ENCODE data around the gene GARIN3. TPM values are rescaled to one million over a fixed set of nuclear protein-coding genes. Genes with fewer than 3 reads are reported as not detected.

GARIN3 gene
- total RNA-seq, 4 donors from 2014 or later: not detected

GRCh38 chr5:157177953-157178352, 11.9 kb upstream of the GARIN3 start:
- intact Hi-C loops (cut with DNase I): no loop called here
- no peaks in the 10 kb centered on the region for H3K27me3 ChIP-seq
- WGBS, 2 donors: 86 to 88% methylated on average over 6 of the region's 6 CpGs
- no peak for DNase-seq
- no peaks in the 10 kb centered on the region for H3K9me3 ChIP-seq
- no peaks in the 10 kb centered on the region for H3K4me1 ChIP-seq
- no peak overlapping the region for H3K27ac ChIP-seq
- no peak for TF ChIP-seq POLR2A (IDR thresholded peaks at IDR 0.05)
- TF ChIP-seq CTCF (IDR thresholded peaks at IDR 0.05): no peak
- no peak overlapping the region for H3K4me3 ChIP-seq (replicated peaks in 1 of 3)
- H3K36me3 ChIP-seq: no peaks in the 10 kb centered on the region

- intact Hi-C loops (cut with DNase I): no loop called here
- DNase-seq: no peak
- no peak for TF ChIP-seq POLR2A (IDR thresholded peaks at IDR 0.05)
- no peak for TF ChIP-seq CTCF (IDR thresholded peaks at IDR 0.05)
Measured at GRCh38 chr5:157175071-157175612, 9.1 kb upstream of the GARIN3 start.

GRCh38 chr5:157172403-157172802, 6.3 kb upstream of the GARIN3 start:
- TF ChIP-seq POLR2A (IDR thresholded peaks at IDR 0.05) (no peak), CTCF (IDR thresholded peaks at IDR 0.05) (no peak)
- WGBS, 2 donors: 63 to 71% methylated on average over 2 of the region's 2 CpGs
- Histone ChIP-seq H3K27me3 (no peaks in the 10 kb centered on the region), H3K36me3 (no peaks in the 10 kb centered on the region), H3K27ac (no peak overlapping the region), H3K4me3 (replicated peaks in 1 of 3) (no peak overlapping the region), H3K9me3 (no peaks in the 10 kb centered on the region), H3K4me1 (no peaks in the 10 kb centered on the region)
- intact Hi-C loops (cut with DNase I): no loop called here
- DNase-seq: no peak

More at GRCh38 chr5:157175071-157175612, 9.1 kb upstream of the GARIN3 start:
- Histone ChIP-seq H3K4me1 (no peaks in the 10 kb centered on the region), H3K27me3 (no peaks in the 10 kb centered on the region), H3K4me3 (replicated peaks in 1 of 3) (no peak overlapping the region), H3K9me3 (no peaks in the 10 kb centered on the region), H3K27ac (no peak overlapping the region), H3K36me3 (no peaks in the 10 kb centered on the region)
- WGBS, 2 donors: 91 to 95% methylated on average over 8 of the region's 8 CpGs

- DNase-seq: no peak
- H3K27me3 ChIP-seq: no peaks in the 10 kb centered on the region
- TF ChIP-seq POLR2A (IDR thresholded peaks at IDR 0.05) (no peak), CTCF (IDR thresholded peaks at IDR 0.05) (no peak)
- 95% methylated on average over 5 of the region's 5 CpGs for WGBS, 2 donors
- no peak overlapping the region for H3K27ac ChIP-seq
- no peaks in the 10 kb centered on the region for H3K9me3 ChIP-seq
- no peaks in the 10 kb centered on the region for H3K4me1 ChIP-seq
- intact Hi-C loops (cut with DNase I): no loop called here
- no peak overlapping the region for H3K4me3 ChIP-seq (replicated peaks in 1 of 3)
- H3K36me3 ChIP-seq: no peaks in the 10 kb centered on the region
Measured at GRCh38 chr5:157168286-157168685, 2.2 kb upstream of the GARIN3 start.

- no peaks in the 10 kb centered on the region for H3K4me1 ChIP-seq
- H3K36me3 ChIP-seq: no peaks in the 10 kb centered on the region
- H3K27ac ChIP-seq: no peak overlapping the region
- DNase-seq: no peak
- H3K4me3 ChIP-seq (replicated peaks in 1 of 3): no peak overlapping the region
- H3K9me3 ChIP-seq: no peaks in the 10 kb centered on the region
- no peak for TF ChIP-seq CTCF (IDR thresholded peaks at IDR 0.05)
- TF ChIP-seq POLR2A (IDR thresholded peaks at IDR 0.05): no peak
- WGBS, 2 donors: 45% methylated on average over 4 of the region's 4 CpGs
- intact Hi-C loops (cut with DNase I): no loop called here
- no peaks in the 10 kb centered on the region for H3K27me3 ChIP-seq
Measured at GRCh38 chr5:157167214-157167621, 1.2 kb upstream of the GARIN3 start.
